Stomach smooth muscle (tissue), 2 donors: ENCODE results near the gene PLA2G7.

Source experiments
- H3K27ac ChIP-seq: one replicate; pipeline ENCODE4 v1.7.0; 2013; ENCODE audit warnings: mild to moderate bottlenecking, low read length, inconsistent platforms
- H3K27me3 ChIP-seq, 2 donors: one replicate each; pipeline ENCODE4 v1.7.0; 2013; ENCODE audit warnings: low read length in 2 of 2; ENCODE audit not compliant: insufficient read depth in 2 of 2, control insufficient read depth in 1 of 2
- H3K36me3 ChIP-seq, 2 donors: one replicate each; pipeline ENCODE4 v1.7.0; 2013; ENCODE audit warnings: low read length in 2 of 2; ENCODE audit not compliant: control insufficient read depth in 2 of 2, insufficient read depth in 2 of 2
- H3K4me1 ChIP-seq: one replicate; pipeline ENCODE4 v1.7.0; 2013; ENCODE audit warnings: low read length; ENCODE audit not compliant: control insufficient read depth, insufficient read depth
- H3K4me3 ChIP-seq, 2 donors: one replicate each; pipeline ENCODE4 v1.7.0; 2013; ENCODE audit warnings: low read length in 2 of 2
- H3K9ac ChIP-seq, 2 donors: one replicate each; pipeline ENCODE4 v1.7.0; 2013; ENCODE audit warnings: low read length in 2 of 2, mild to moderate bottlenecking in 1 of 2
- H3K9me3 ChIP-seq, 2 donors: one replicate each; pipeline ENCODE4 v1.7.0; 2013; ENCODE audit warnings: low read length in 2 of 2; ENCODE audit not compliant: control insufficient read depth in 2 of 2
- donor health status: healthy.
- donor health status: Pancreatic carcinoma.

The PLA2G7 gene

DNA sequence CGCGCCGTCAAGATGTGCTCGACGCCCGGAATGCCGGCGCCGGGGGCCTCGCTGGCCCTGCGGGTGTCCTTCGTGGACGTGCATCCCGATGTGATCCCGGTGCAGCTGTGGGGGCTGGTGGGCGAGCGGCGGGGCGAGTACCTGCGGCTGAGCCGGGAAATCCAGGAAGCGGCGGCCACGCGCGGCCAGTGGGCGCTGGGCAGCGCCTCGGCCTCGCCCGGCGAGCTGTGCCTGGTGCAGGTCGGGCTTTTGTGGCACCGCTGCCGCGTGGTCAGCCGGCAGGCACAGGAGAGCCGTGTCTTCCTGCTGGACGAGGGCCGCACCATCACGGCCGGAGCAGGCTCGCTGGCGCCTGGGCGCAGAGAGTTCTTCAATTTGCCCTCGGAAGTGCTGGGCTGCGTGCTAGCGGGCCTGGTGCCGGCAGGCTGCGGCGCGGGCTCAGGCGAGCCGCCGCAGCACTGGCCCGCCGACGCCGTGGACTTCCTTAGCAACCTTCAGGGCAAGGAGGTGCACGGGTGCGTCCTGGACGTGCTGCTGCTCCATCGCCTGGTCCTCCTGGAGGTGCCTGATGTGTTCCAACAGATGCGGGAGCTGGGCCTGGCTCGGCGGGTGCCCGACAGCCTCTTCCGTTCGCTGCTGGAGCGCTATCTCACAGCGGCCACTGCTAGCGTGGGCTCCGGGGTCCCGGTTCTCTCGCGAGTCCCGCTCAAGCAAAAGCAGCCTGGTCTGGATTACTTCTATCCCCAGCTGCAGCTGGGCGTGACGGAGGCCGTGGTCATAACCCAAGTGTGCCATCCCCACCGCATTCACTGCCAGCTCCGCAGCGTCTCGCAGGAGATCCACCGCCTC lies 46.8 kb downstream of the PLA2G7 start:
- Histone ChIP-seq H3K36me3 (no peaks in the 10 kb centered on the region), H3K4me1 (no peaks in the 10 kb centered on the region), H3K9me3 (no peaks in the 10 kb centered on the region), H3K9ac (no peak overlapping the region), H3K27ac (no peak overlapping the region), H3K27me3 (no peaks in the 10 kb centered on the region), H3K4me3 (no peak overlapping the region)

DNA sequence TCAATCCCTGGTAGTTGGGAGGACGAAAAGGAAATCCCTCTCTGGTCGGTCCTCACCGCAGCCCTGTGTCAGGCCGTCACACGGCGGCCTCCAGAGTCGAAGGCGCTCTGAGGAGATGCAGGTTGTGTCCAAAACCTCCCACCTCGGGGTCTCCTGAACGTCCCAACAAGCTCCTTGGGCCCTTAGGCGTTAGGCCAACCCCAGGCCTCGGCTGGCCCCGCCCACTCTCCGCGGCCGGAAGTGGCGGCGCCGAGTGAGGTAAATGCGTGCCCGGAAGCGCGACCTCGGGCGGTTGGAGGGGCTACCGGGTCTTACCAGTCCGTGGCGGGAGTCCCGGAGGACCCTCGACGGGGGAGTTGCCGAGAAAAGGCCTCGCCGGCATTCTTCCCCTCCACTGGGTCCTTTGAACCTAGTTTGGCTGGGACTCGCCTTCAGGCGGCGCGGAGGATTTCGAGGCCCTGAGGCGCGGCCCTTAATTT lies 47.5 kb downstream of the PLA2G7 start, which contains the start of gene TDRD6:
TSS of gene TDRD6 (plus strand) at position 267 of the 479 bp plus-strand sequence. CDS start 244 bp downstream, outside the sequence.
- no peak within 1 kb of the TSS for H3K27ac ChIP-seq
- no peaks in the 10 kb centered on the region for H3K36me3 ChIP-seq
- H3K9me3 ChIP-seq, result no peaks in the 10 kb centered on the region
- H3K9ac ChIP-seq, result no peak within 1 kb of the TSS
- H3K4me3 ChIP-seq, result no peak within 1 kb of the TSS
- no peaks in the 10 kb centered on the region for H3K4me1 ChIP-seq
- H3K27me3 ChIP-seq, result no peaks in the 10 kb centered on the region

DNA sequence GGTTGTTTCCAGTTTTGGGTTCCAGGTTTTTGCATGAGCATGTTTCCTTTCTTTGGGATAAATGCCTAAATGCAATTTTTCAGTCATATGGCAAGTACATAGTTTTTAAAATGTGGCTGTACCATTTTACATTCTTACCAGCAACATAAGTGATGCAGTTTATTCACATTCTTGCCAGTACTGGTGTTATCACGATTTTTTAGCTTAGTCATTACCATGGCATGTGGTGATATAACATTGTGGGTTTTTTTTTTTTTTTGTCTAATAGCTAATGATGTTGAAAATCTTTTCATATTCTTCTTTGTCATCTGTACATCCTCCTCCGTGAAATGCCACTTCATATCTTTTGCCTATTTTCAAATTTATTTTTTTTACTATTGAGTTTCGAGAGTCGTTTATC lies 50.4 kb downstream of the PLA2G7 start:
- no peaks in the 10 kb centered on the region for H3K27me3 ChIP-seq
- H3K9me3 ChIP-seq, result no peaks in the 10 kb centered on the region
- no peak overlapping the region for H3K27ac ChIP-seq
- H3K4me1 ChIP-seq, result no peaks in the 10 kb centered on the region
- no peaks in the 10 kb centered on the region for H3K36me3 ChIP-seq
- no peak overlapping the region for H3K9ac ChIP-seq
- H3K4me3 ChIP-seq, result no peak overlapping the region

DNA sequence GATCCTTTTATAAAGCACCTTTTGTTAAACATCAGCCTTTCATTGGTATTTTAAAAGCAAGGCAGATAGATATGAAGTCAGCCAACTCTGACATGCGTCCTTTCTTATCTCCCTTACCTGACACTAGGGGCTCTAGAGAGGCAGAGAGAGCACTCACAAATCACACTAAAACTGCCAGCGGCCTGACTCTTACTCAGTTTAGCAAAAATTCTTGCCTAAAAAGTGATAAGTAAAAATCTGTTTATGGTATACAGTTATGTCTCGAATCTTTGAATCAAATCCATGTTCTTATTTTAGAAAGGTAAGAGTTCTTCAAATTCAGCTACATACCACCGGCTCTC lies 57.9 kb downstream of the PLA2G7 start:
- H3K27me3 ChIP-seq, result no peaks in the 10 kb centered on the region
- H3K4me1 ChIP-seq, result no peaks in the 10 kb centered on the region
- no peaks in the 10 kb centered on the region for H3K9me3 ChIP-seq
- no peak overlapping the region for H3K27ac ChIP-seq
- H3K36me3 ChIP-seq, result peaks cover 11 to 12% of the 10 kb centered on the region in 2 donors
- no peak overlapping the region for H3K9ac ChIP-seq
- no peak overlapping the region for H3K4me3 ChIP-seq

DNA sequence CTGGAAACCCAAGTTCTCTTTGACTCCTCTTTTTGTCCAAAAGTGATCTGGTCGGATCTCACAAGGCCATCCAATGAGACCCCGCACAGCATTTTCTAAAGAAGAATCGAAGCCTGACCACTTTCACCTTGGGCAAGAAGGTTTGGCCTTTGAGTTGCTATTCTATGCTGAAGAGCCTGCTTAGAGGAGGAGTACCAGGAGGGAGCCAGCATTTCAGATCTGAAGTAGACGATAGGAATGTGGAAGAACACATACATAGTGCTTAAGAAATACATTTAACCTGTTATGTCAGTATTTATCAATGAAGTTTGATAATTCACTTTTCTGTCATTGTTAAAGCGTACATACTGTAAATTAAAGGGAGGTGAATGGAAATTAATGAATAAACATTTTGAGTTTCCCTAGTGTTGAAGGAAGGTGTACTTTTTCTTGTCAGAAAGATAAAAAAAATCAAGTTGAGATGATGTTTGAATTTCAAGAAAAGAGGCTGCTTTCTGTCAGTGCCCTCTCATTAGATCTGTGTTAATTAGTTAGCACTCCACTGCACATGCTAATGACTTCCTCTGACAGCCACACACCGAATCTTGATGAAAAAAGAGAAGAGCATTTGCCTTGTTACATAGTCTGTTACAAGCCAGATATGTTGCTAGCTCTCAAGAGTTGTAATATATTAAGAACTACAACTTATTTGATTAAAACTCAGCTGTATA lies 58.4 kb downstream of the PLA2G7 start:
- Histone ChIP-seq H3K27ac (no peak overlapping the region), H3K4me3 (no peak overlapping the region), H3K9me3 (no peaks in the 10 kb centered on the region), H3K4me1 (no peaks in the 10 kb centered on the region), H3K27me3 (no peaks in the 10 kb centered on the region), H3K36me3 (peaks cover 11 to 12% of the 10 kb centered on the region in 2 donors), H3K9ac (no peak overlapping the region)

DNA sequence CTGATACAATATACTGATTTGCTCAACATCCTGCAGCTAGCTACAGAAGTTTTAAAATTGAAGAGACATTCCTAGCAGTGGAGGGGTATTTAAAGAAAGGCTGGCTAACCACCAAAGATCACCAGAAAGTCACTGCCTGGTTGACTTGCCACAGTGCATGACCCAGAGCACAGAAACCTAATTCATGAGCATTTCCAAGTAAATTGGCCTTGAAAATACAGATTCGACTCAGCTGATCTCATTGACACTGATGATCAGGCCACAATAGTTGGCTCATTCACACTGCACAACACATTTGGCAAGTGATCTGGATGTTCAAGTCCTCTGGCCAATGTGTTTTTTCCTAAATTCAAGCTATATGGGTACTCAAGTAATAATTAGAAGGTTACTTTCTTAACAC lies 60.8 kb downstream of the PLA2G7 start:
- Histone ChIP-seq H3K4me1 (no peaks in the 10 kb centered on the region), H3K9me3 (no peaks in the 10 kb centered on the region), H3K36me3 (peaks cover 14% of the 10 kb centered on the region in 2 donors), H3K4me3 (no peak overlapping the region), H3K27me3 (no peaks in the 10 kb centered on the region), H3K9ac (no peak overlapping the region), H3K27ac (no peak overlapping the region)

DNA sequence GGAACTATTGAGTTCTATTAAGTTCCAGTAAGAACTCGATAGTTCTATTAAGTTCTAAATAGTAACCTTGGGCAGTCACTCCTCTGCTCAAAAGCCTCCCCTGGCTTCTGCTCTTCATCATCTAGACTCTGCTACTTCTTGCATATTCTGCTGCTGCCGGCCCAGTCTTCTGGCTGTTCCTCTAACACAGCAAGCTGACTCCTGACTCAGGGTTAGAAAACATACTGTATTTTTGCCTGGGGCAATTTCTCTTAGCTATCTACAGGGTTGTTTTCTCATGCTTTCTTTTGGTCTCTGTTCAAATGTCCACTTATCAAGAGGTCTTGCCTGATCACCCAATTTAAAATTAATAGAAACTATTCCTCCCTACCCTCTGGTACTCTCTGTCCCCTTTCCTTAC lies 67.8 kb downstream of the PLA2G7 start:
- Histone ChIP-seq H3K27ac (no peak overlapping the region), H3K36me3 (peaks cover 11 to 15% of the 10 kb centered on the region in 2 donors), H3K9ac (no peak overlapping the region), H3K27me3 (no peaks in the 10 kb centered on the region), H3K9me3 (no peaks in the 10 kb centered on the region), H3K4me1 (no peaks in the 10 kb centered on the region), H3K4me3 (no peak overlapping the region)

DNA sequence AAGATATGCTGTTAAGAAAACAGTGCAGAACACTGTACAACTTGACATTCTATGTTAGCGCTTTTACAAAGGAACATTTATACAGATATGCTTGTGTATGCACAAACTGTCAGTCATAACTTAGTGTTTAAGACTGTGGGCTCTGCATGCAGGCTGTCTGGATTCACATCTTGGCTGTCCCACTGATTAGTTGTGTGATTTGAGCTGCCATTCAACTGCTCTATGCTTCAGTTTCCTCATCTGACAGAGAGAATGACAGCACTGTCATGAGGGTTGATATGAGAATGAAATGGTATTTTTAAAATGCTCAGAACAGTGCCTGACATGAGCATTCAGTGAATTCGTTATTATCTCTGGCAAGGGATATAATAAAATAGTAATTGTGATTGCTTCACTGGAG lies 73.7 kb downstream of the PLA2G7 start:
- Histone ChIP-seq H3K4me3 (no peak overlapping the region), H3K27ac (no peak overlapping the region), H3K4me1 (no peaks in the 10 kb centered on the region), H3K36me3 (peaks cover 4 to 15% of the 10 kb centered on the region in 2 donors), H3K9ac (no peak overlapping the region), H3K27me3 (no peaks in the 10 kb centered on the region), H3K9me3 (no peaks in the 10 kb centered on the region)

DNA sequence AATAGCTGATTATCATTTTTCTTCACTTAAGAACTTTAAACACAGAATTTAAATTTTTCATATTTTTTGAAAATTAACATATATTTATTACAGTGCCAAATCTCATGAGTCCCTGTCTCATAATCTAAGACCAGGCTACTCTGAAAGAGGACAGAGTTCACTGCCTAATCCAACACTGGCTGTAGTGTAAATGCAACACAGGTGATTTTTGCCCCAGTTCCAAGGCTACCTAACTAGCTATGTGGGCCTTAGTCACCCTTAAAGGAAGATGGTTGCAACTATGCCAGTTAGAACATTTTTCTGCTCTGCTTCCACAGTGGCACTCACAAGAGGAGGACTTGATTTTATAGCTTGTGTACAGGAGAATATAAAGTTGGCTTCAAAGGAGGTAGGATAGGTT lies 77.5 kb downstream of the PLA2G7 start:
- Histone ChIP-seq H3K4me3 (no peak overlapping the region), H3K9me3 (no peaks in the 10 kb centered on the region), H3K27ac (no peak overlapping the region), H3K27me3 (no peaks in the 10 kb centered on the region), H3K4me1 (no peaks in the 10 kb centered on the region), H3K36me3 (peaks cover under 1 to 10% of the 10 kb centered on the region in 2 donors), H3K9ac (no peak overlapping the region)

DNA sequence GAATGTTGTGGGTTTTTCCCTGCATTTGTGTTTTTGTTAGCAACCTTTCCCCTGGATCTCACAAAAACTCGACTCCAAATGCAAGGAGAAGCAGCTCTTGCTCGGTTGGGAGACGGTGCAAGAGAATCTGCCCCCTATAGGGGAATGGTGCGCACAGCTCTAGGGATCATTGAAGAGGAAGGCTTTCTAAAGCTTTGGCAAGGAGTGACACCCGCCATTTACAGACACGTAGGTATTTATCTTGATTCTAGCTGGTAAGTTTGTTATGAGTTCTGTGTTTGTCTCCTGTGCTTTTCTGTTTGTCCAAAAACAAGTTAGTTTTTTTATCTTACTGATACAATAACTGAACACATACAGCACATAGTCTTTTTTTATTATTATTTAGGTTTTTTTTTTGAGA lies 79.4 kb downstream of the PLA2G7 start:
- Histone ChIP-seq H3K36me3 (peaks cover 0 to 6% of the 10 kb centered on the region in 2 donors), H3K4me1 (no peaks in the 10 kb centered on the region), H3K9ac (no peak overlapping the region), H3K27me3 (no peaks in the 10 kb centered on the region), H3K9me3 (no peaks in the 10 kb centered on the region), H3K4me3 (no peak overlapping the region), H3K27ac (no peak overlapping the region)
